Sigmoid colon (tissue), 7 donors: ENCODE measurements around the gene MAPK10. TPM values are rescaled to one million over a fixed set of nuclear protein-coding genes. Genes with fewer than 3 reads are reported as not detected.

ENCODE experiments used
- DNase-seq: peaks from one replicate; pipeline ENCODE4 v3.0.0-alpha.2; 2019
- H3K27ac ChIP-seq, 4 donors: fragments of 200-600 bp; sonication (generic); one replicate each; pipeline ENCODE4 v1.5.1; 2016 to 2019; ENCODE audit warnings: mild to moderate bottlenecking in 1 of 4
- H3K27me3 ChIP-seq, 3 donors: fragments of 200-600 bp; sonication (generic); one replicate each; pipeline ENCODE4 v1.5.1; 2019; ENCODE audit warnings: mild to moderate bottlenecking in 1 of 3
- H3K36me3 ChIP-seq, 4 donors: fragments of 200-600 bp; sonication (generic); one replicate each; pipeline ENCODE4 v1.5.1; 2016 to 2019
- H3K4me1 ChIP-seq, 4 donors: fragments of 200-600 bp; sonication (generic); one replicate each; pipeline ENCODE4 v1.5.1; 2017 to 2019
- H3K4me3 ChIP-seq, 4 donors: fragments of 200-600 bp; sonication (generic); one replicate each; pipeline ENCODE4 v1.5.1; 2017 to 2019; ENCODE audit warnings: mild to moderate bottlenecking in 2 of 4, moderate library complexity in 1 of 4
- H3K9me3 ChIP-seq, 4 donors: fragments of 200-600 bp in 3 of 4; sonication (generic) in 3 of 4; one replicate each; pipeline versions ENCODE4 v1.5.1 to v1.6.1; 2013 to 2019
- CTCF ChIP-seq, 4 experiments: fragments of 450-650 bp in 3 of 4; fragments of 200-600 bp in 1 of 4; IDR thresholded peaks; one replicate each; pipeline ENCODE4 v1.5.1; 2016 to 2019; ENCODE audit warnings: antibody characterized with exemption in 4 of 4, mild to moderate bottlenecking in 3 of 4, moderate library complexity in 2 of 4
- EP300 ChIP-seq, 4 donors: sonication (generic); formaldehyde crosslinking; IDR thresholded peaks; one replicate each; pipeline ENCODE4 v1.6.1; 2017; ENCODE audit warnings: antibody characterized with exemption in 4 of 4
- POLR2A ChIP-seq, 2 donors: fragments of 450-650 bp; IDR thresholded peaks; one replicate each; pipeline ENCODE4 v1.6.1; 2016; ENCODE audit warnings: antibody characterized with exemption in 2 of 2, mild to moderate bottlenecking in 2 of 2, moderate library complexity in 2 of 2
- POLR2AphosphoS5 ChIP-seq, 4 donors: sonication (generic); formaldehyde crosslinking; IDR thresholded peaks; one replicate each; pipeline ENCODE4 v1.6.1; 2017; ENCODE audit warnings: antibody characterized with exemption in 4 of 4
- WGBS, 2 donors: extraction: QIAGEN DNeasy Blood & Tissue Kit; methylation state at CpG; one replicate each; pipeline ENCODE4 v1.1.7; 2013; 5-methylcytosine and 5-hydroxymethylcytosine counted together
- intact Hi-C: fragments of 100-400 bp; cut with DNase I; formaldehyde crosslinking; loops from one replicate; pipeline ENCODE4 v1.15.1; 2023
- polyA plus RNA-seq, 3 donors: library from polyadenylated mRNA; stranded (reverse); fragments of 200-250 nt; gene quantifications; one replicate each; pipeline ENCODE4 v1.2.3, GENCODE V29; 2013
- total RNA-seq, 4 donors: library from RNA; depleted of rRNA; stranded (reverse); fragments of >200 nt; gene quantifications; one replicate each; pipeline ENCODE4 v1.1.0, GENCODE V29; 2016
- donor health status: healthy with polysubstance abuse.
- donor health status: Bipolar disorder and iron deficiency.
- donor health status: healthy.

The MAPK10 gene
- total and polyA plus RNA-seq, 7 donors = 3.0 to 28.5 (median 24.3) TPM

GRCh38 chr4:86141161-86141560, 218.7 kb downstream of the MAPK10 start:
- intact Hi-C loops = no loop called here
- Histone ChIP-seq H3K4me3 (no peak overlapping the region), H3K36me3 (no peaks in the 10 kb centered on the region), H3K9me3 (no peaks in the 10 kb centered on the region), H3K27me3 (no peaks in the 10 kb centered on the region), H3K27ac (no peak overlapping the region), H3K4me1 (no peaks in the 10 kb centered on the region)
- WGBS, 2 donors = 92 to 96% methylated on average over 1 of the region's 1 CpG
- no peak for DNase-seq
- TF ChIP-seq POLR2AphosphoS5 (IDR thresholded peaks at IDR 0.05) (no peak), POLR2A (IDR thresholded peaks at IDR 0.05) (no peak), EP300 (IDR thresholded peaks at IDR 0.05) (no peak), CTCF (IDR thresholded peaks at IDR 0.05) (no peak)

- no peak for DNase-seq
- intact Hi-C loops = no loop called here
These were observed 227.4 kb downstream of the MAPK10 start for GRCh38 chr4:86132468-86132867.

GRCh38 chr4:86131456-86131855, 228.4 kb downstream of the MAPK10 start:
- H3K27me3 ChIP-seq = no peaks in the 10 kb centered on the region
- DNase-seq = no peak
- no peak overlapping the region for H3K27ac ChIP-seq
- no peaks in the 10 kb centered on the region for H3K9me3 ChIP-seq
- no peaks in the 10 kb centered on the region for H3K36me3 ChIP-seq
- WGBS, 2 donors = 84 to 88% methylated on average over 2 of the region's 2 CpGs
- H3K4me3 ChIP-seq = no peak overlapping the region
- TF ChIP-seq POLR2AphosphoS5 (IDR thresholded peaks at IDR 0.05) (no peak), EP300 (IDR thresholded peaks at IDR 0.05) (no peak), CTCF (IDR thresholded peaks at IDR 0.05) (no peak), POLR2A (IDR thresholded peaks at IDR 0.05) (no peak)
- no peaks in the 10 kb centered on the region for H3K4me1 ChIP-seq
- intact Hi-C loops = no loop called here

More at GRCh38 chr4:86132468-86132867, 227.4 kb downstream of the MAPK10 start:
- no peak overlapping the region for H3K4me3 ChIP-seq
- TF ChIP-seq EP300 (IDR thresholded peaks at IDR 0.05) (no peak), CTCF (IDR thresholded peaks at IDR 0.05) (no peak), POLR2A (IDR thresholded peaks at IDR 0.05) (no peak), POLR2AphosphoS5 (IDR thresholded peaks at IDR 0.05) (no peak)
- H3K36me3 ChIP-seq = no peaks in the 10 kb centered on the region
- no peaks in the 10 kb centered on the region for H3K9me3 ChIP-seq
- H3K27ac ChIP-seq = no peak overlapping the region
- 91% methylated on average over 4 of the region's 4 CpGs for WGBS, 2 donors
- no peaks in the 10 kb centered on the region for H3K4me1 ChIP-seq
- H3K27me3 ChIP-seq = no peaks in the 10 kb centered on the region

GRCh38 chr4:86130160-86130933, 229.5 kb downstream of the MAPK10 start:
- 91 to 93% methylated on average over 2 of the region's 2 CpGs for WGBS, 2 donors
- H3K27me3 ChIP-seq = no peaks in the 10 kb centered on the region
- H3K4me1 ChIP-seq = peaks cover 0 to 8% (median 0%) of the 10 kb centered on the region in 4 donors
- DNase-seq = no peak
- intact Hi-C loops = no loop called here
- H3K36me3 ChIP-seq = no peaks in the 10 kb centered on the region
- H3K4me3 ChIP-seq = no peak overlapping the region
- no peak for TF ChIP-seq POLR2A (IDR thresholded peaks at IDR 0.05)
- TF ChIP-seq EP300 (IDR thresholded peaks at IDR 0.05) = no peak
- TF ChIP-seq POLR2AphosphoS5 (IDR thresholded peaks at IDR 0.05) = no peak
- TF ChIP-seq CTCF (IDR thresholded peaks at IDR 0.05) = no peak
- H3K9me3 ChIP-seq = no peaks in the 10 kb centered on the region
- no peak overlapping the region for H3K27ac ChIP-seq
